ENCODE measurements around the gene RNF115.
"Not testable (repeated sequence)": the region's sequence is repeated elsewhere in the genome, so short reads cannot be mapped to it uniquely, and the experiment has no call there.

DNA sequence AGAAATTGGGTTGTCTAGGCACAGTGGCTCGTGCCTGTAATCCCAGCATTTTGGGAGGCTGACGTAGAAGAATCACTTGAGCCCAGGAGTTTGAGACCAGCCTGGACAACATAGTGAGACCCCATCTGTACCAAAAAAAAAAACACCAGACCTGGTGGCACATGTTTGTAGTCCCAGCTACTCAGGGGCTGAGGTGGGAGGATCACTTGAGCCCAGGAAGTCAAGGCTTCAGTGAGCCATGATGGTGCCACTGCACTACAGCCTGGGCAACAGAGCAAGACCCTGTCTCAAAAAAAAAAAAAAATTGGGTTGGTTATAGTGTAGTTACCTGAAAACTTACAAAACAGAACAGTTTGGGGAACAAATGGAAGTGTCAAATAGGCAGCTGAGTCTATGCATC, 6.9 kb upstream of the RNF115 start:
- TF ChIP-seq, protein P1, sequence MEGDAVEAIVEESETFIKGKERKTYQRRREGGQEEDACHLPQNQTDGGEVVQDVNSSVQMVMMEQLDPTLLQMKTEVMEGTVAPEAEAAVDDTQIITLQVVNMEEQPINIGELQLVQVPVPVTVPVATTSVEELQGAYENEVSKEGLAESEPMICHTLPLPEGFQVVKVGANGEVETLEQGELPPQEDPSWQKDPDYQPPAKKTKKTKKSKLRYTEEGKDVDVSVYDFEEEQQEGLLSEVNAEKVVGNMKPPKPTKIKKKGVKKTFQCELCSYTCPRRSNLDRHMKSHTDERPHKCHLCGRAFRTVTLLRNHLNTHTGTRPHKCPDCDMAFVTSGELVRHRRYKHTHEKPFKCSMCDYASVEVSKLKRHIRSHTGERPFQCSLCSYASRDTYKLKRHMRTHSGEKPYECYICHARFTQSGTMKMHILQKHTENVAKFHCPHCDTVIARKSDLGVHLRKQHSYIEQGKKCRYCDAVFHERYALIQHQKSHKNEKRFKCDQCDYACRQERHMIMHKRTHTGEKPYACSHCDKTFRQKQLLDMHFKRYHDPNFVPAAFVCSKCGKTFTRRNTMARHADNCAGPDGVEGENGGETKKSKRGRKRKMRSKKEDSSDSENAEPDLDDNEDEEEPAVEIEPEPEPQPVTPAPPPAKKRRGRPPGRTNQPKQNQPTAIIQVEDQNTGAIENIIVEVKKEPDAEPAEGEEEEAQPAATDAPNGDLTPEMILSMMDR (IDR thresholded peaks at IDR 0.05), result not testable (repeated sequence)
- not testable (repeated sequence) for TF ChIP-seq POLR2AphosphoS5 (IDR thresholded peaks at IDR 0.05)
